HG03139 (cell line): ENCODE measurements around the gene KRT13.

Experiments used
- ATAC-seq: cut with Tn5 transposase; IDR thresholded peaks from one replicate; pipeline ENCODE4 v1.9.1; 2021; ENCODE audit not compliant: unreplicated experiment

KRT13 gene

DNA sequence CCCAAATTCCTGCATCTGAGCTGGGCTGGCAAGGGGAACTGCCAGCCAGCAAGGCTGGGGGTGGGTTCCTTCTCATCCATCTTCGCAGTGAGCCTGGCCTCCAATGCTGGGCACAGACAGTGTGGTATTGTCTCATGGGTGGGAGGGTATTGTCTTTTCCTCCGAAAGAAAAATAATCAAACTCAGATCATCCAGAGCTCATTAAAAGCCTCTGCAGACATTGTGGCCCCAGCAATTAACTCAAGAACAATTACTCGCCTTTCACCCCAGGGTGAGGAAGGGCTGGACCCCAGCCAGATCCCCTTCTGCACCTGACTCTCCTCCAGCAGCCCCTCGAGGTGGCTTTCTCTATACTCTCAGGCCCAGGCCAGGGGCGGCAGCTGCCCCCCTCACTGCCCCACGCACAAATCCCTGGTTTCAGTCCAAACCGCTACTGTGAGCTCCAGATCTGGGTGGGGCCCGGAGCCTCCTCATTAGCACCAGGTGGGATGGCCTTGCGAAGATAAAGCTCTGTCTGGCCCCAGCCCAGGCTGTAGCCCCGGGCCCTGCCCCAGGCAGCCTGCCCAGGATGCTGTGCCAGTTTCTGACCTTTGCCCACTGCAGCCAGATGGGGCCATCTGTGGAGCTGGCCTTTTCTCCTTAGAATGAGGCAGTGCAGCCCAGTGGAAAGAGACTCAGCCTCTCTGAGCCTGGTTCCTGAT, 15.6 kb upstream of the KRT13 start:
- ATAC-seq = no peak

- no peak for ATAC-seq
Observed at GRCh38 chr17:41519501-41520224, 14.3 kb upstream of the KRT13 start.

GRCh38 chr17:41518789-41519449, 13.5 kb upstream of the KRT13 start, which contains the start of gene KRT15:
Gene KRT15 (minus strand): TSS chr17:41518890. CDS start chr17:41518827, 63 bp downstream.
- no peak for ATAC-seq

- no peak for ATAC-seq
Observed at GRCh38 chr17:41518031-41518430, 12.6 kb upstream of the KRT13 start.

DNA sequence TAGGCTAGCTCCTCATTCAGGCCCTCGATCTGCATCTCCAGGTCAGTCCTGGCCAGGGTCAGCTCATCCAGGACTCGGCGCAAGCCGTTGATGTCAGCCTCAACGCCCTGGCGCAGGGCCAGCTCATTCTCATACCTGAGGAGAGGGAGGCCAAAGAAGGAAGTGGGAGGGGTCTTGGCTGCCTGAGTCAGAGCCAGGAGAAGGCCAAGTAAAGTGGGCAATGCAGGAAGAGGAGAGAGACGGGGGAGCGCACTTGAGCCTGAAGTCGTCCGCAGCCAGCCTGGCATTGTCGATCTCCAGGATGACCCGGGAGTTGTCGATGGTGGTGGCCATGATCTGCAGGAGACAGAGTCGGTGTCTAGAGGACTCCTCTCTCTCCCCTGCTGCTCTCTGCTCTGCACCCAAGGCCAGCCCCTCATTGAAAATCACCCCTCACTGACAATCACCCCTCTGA, 11.4 kb upstream of the KRT13 start:
- ATAC-seq = no peak

DNA sequence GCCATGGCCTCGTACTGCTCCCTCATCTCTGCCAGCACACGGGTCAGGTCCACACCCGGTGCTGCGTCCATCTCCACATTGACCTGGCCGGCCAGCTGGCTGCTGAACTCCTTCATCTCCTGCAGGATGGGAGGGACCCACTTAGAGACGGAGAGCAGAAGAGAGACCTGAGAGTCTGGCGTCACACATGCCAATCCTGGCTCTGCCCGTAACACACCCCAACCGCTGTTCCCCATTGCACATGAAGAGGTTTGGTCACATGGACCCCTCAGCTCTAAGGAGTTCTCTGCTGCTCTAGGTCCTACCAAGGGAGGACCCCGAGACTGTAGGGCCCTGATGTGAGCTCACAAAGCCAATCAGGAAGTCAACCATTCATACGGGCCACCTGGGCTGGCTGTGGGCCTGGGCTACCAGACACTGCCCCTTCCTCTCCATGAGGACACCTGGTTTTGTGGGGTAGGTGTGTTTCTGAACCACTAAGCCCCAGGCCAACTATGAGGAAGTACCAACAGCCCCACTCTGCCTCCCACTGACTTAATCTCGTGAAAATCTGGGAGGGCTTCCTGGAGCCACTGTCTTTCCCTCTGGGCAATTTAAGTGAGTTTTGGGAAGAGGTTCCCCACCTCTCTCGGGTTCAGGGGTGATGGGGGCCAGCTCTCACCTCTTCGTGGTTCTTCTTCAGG, 10.9 kb upstream of the KRT13 start:
- no peak for ATAC-seq

DNA sequence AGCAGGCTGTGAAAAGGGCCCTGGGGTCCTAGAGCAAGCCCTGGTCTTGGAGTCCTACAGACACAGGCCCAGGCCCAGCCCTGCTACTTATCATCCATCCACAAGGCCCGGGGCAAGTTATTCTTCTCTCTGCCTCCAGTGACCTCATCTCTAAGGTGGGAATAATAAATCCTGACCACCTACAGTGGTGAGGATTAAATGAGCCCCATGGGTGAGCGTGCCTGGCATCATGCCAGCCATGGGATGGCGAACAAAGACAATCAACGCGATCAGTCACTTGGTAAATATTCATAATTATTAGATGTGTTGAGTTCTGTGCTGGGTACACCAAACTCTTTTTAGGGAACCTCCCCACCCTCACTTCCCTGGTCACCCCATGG, 7.7 kb upstream of the KRT13 start:
- no peak for ATAC-seq

DNA sequence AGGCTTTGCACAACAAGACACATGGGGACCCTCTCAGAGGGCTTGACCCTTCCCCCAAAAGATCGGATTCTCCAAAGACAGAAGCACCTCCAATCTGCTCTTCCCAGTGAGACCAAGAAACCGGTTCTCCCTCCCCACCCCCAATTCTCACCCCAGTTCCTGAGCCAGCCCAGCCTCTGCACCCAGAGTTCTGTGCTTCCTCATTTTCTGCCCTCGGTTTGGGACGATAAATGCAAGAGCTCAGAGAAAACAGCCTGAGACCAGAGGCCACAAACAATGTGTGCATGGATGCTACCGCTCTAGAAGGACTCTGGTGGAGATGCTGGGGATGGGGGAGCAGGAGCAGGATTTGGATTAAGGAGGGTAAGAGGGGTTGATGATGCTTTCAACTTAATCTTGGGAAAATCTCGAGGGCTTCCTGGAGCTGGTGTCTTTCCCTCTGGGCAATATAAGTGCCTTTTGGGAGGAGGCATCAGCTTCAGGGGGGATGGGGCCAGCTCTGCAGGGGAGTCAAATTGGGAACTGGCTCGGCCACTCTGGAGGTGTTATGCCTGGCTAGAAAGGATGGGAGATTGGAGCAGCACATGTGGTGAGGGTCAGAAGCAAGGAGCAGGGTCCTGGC, 7.2 kb upstream of the KRT13 start:
- ATAC-seq = no peak

DNA sequence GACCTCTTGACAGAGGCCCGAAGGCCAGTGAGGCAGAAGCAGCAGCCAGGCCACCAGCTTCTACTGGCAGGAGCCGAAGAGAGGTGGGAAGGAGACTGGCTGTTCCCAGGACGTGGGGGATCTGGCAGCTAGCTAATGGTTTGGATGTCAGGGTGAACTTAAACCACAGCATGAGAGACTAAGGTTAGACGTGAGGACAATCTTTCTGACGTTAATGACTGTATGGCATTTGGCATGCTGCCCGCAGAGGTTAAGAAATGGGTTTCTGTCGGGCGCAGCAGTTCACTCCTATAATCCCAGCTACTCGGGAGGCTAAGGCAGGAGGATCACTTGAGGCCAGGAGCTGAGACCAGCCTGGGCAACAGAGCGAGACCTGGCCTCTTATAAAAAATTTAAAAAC, 6.3 kb upstream of the KRT13 start:
- ATAC-seq = no peak

DNA sequence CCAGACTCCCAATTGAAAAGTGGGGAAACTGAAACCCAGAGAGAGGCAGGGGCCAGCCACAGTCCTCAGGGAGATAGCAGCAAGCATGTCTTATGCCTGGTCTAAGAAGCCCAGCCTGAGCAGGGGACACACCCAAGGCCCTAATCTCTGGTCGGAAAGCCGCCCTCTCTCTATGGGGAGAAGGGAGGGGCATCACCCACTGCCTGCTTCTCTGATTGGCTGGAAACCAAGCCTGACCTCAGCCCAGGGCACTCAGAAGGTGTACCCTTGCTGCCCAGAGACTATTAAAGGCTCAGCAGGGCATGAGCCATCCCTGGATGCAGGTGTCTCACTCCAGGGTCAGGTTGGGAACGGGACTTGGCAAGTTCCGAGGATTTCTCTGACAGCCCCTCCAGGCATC, 5.7 kb upstream of the KRT13 start:
- ATAC-seq = no peak

DNA sequence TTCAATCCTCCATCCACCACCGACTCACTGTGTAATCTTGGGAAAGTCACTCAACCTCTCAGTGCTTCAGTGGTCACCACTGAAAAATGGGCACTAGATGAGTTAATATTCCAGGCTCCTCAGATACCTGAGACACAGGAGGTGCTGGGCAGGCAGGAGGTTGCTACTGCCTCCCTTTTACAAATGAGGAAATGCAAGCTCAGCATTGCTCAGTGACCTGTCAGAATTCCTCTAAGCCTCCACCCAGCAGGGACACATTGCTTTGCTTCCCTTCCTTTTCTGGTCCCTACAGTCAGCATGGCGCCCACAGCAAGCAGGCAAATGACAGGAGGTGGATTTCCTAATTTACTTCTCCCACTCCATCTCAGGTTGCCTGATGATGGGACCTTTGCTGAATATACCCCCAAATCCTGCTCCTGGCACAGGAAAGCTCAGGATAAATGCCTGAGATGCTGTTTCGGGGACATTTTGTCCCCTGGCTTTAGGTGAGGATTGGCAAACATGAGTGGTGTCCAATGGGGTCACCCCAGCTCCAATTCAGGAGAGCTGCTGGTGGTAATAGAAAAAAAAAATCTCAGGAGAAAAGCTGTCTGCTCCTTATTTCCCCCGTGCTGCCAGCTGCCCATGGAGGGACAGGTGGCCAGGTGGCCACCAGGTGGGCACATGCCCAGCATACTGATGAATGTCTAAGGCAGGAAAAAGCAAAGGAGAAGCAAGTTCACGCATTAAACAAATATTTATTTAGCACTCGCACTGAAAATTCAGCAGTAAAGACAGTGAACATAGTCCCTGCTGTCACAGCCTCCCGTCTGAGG, 5.0 kb upstream of the KRT13 start:
- ATAC-seq = no peak

- no peak for ATAC-seq
Observed at GRCh38 chr17:41507315-41507880, 2.0 kb upstream of the KRT13 start.

- ATAC-seq = no peak
Observed at GRCh38 chr17:41505809-41506767, 676 bp upstream of the KRT13 start.

- no peak for ATAC-seq
Observed at GRCh38 chr17:41504246-41504977, 1.0 kb downstream of the KRT13 start.

DNA sequence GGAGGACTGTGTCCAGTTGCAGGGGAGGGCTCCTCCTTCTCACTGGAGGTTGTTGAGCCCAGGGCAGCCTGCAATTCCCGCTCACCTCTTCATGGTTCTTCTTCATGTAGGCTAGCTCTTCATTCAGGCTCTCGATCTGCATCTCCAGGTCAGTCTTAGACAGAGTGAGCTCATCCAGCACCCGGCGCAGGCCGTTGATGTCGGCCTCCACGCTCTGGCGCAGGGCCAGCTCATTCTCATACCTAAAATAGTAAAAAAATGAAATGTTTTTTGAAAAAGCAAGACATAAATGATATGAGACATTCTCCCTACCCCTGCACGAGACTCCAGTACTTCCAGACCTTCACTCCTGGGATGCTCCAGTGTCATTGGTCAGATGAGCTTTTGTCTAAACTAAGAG, 2.2 kb downstream of the KRT13 start:
- ATAC-seq = no peak

DNA sequence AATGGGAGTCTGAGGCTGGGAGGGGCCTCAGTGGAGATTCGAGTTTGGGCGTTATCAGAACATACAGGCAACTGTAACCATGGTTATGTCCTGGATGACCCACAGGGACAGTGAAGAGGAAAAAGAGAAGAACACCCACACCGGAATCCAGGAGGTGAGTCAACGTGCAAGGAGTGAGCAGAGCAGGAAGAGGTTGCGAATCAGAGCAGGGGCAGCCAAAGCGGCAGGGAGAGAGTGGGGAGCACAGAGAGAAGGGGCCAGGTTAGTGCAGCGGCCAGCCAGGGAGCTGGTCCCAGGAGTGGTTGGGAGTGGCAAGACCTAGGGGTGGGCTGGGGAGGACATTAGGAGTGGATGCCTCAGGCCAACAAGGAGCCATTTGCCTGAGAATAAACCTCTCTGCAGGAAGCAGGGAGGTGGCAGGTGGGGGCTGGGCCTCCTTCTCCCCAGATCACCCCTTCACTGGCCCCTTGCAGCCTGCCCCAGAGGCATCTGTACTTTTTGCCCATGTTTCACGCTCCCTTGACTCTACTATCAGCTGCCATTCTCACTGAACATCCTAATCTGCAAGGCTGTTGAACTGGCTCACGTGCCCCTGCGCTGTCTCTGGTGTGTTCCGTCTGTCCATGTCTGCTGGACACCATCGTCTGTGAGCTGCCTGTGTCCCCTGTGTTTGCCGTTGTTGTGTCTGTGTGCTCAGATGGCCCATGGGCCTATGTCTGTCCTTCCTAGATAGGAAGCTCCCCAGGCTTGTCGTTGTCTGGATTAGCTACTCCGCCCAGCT, 5.1 kb downstream of the KRT13 start:
- no peak for ATAC-seq

DNA sequence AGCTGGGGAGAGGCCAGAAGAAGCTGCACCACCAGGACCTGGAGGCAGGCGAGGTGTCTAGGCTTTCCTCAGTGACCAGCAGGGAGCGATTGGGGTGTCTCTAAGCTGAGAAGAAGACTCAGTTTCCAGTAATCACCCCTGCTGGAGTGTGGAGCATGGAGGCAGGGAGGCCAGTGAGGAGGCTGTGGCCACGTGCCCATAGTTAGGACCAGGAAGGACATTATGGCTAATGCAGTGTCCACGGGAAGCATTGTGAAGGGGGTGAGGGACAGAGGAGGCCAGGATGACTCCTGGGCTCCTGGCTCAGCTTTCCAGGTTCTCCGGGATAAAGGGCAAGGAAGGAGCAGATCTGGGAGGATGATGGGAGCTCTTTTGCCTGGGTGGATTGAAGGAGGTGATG, 5.7 kb downstream of the KRT13 start:
- no peak for ATAC-seq
